Erythroblast (primary cell): ENCODE results near the gene LUC7L2.
"Not testable (repeated sequence)": the region's sequence is repeated elsewhere in the genome, so short reads cannot be mapped to it uniquely, and the experiment has no call there.

Experiments
- DNase-seq, 2 experiments: peaks; one replicate each; lab custom pipeline; 2025; lab: John Stamatoyannopoulos, UW
- GATA1 ChIP-seq: IDR thresholded peaks from 2 replicates; pipeline ENCODE4 v1.6.1; 2011; ENCODE audit warnings: low read depth, mild to moderate bottlenecking, control low read depth, low read length, moderate library complexity
- POLR2A ChIP-seq: IDR thresholded peaks from 2 replicates; pipeline ENCODE4 v1.6.1; 2011; ENCODE audit warnings: mild to moderate bottlenecking, low read length

Gene LUC7L2, protein sequence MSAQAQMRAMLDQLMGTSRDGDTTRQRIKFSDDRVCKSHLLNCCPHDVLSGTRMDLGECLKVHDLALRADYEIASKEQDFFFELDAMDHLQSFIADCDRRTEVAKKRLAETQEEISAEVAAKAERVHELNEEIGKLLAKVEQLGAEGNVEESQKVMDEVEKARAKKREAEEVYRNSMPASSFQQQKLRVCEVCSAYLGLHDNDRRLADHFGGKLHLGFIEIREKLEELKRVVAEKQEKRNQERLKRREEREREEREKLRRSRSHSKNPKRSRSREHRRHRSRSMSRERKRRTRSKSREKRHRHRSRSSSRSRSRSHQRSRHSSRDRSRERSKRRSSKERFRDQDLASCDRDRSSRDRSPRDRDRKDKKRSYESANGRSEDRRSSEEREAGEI

DNA sequence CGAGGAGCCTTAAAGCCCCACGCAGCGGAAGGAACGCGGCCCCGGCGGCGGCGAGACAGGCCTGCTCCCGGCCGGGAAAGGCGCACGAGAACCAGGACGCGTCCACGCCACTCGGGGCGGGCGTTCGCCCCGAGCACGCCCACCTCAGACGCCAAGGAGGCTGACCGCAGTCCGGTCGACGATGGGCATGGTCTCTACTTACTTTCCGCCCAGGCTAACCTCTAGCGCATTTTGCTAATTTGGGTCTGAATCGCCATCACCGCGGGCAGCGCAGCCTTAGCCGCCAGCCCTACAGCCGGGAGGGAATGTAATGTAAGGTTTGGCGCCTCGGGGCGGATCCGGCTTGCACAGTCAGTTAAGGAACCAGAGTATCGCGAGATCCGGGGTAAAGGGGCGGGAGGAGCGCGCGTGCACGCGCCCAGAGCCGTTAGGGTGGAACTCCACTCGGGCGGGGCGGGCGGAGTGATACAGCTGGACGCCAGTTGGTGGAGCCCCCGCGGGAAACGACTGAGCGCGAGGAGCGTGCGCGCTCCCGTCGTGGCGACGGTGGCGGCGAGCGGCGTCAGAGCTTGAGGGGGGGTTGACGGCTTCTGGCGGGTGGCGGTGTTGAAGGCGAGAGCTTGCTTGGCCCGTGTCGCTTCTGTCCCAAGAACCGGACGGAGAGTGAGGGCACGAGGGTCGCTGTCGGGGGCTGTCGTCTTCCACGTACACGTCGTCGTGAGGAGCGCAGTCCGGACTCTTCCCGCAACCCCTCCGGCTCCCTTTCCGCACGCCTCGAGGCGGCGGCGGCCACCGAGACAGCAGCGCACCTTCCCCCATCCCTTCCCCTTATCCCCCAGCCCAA, at the start of gene LUC7L2:
Gene LUC7L2 (plus strand): TSS at position 529 of the 844 bp plus-strand sequence. CDS start 368 bp downstream, outside the sequence.
- DNase-seq, result peak; percentile 99
- TF ChIP-seq GATA1, result no peak
- TF ChIP-seq POLR2A, result peak; percentile 99

DNA sequence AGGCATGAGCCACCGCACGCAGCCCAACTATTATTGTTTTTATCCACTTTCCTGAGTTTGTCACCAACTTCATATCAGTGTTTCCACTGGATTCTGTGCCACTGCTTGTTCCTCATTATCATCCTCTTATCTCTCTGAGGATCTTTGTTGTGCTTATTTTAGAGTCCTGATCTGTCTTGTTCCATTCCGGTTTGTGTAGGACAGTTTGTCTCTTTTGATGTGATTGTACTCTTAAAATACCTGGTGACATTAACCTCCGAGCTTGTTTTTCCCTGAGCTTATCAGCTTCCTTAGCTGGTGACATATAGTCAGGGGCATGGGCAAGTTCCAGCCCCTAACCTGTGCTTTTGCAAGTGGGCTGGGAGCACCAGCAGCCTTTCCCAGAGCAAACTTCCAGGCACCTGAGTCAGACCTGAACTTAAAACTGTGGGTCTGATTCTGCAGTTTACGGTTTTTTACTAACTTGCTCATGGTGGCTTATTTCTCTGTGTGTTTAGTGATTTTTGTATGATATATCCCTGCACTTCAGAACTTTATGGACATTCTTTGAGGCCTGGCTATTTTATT, 41.7 kb upstream of the LUC7L2 start:
- TF ChIP-seq POLR2A (no peak), GATA1 (no peak)
- DNase-seq, result no peak

DNA sequence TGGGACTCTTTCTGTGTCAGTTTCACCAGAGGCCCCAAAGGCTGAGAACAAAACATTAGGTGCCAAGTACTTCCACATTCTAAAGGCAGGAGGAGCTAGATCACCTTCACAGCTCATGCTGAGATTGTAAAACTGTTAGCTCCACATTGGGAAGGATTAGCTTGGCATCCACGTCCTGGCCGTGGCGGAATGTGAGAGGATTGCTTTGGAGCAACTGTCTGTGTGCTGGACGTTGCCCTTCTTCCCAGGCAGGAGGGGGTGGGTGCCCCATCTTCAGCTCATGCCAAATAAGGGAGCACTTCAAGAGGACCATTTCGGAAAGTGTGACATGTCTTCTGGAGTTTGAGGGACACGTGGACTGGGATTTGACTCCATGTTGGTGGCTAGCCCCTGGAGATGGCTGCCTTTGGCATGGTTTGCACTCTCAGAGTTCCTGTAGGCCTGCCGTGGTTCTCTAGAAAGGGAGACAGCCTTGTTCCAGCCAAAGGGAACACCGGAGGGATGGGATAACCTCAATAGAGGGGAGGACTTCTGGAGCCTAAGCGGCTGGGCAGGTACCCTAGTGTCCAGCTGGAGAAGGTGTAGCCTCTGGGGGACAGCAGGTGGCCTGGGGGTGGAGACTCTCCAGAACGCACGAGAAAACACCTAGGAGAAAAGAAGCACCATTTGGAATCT, 38.5 kb upstream of the LUC7L2 start:
- TF ChIP-seq GATA1 (no peak), POLR2A (no peak)
- DNase-seq, result peak; percentile 18 to 25

DNA sequence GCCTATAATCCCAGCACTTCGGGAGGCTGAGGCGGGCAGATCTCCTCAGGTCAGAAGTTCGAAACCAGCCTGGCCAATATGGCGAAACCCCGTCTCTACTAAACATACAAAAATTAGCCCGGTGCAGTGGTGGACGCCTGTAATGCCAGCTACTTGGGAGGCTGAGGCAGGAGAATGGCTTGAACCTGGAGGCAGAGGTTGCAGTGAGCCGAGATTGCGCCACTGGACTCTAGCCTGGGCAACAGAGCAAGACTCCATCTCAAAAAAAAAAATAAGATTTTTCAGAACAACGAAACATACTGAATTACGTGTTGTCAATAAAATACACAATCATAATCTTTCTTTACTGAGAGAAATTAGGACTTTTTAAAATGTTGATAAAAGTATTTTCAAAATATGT, 35.0 kb upstream of the LUC7L2 start:
- DNase-seq, result not testable (repeated sequence)

DNA sequence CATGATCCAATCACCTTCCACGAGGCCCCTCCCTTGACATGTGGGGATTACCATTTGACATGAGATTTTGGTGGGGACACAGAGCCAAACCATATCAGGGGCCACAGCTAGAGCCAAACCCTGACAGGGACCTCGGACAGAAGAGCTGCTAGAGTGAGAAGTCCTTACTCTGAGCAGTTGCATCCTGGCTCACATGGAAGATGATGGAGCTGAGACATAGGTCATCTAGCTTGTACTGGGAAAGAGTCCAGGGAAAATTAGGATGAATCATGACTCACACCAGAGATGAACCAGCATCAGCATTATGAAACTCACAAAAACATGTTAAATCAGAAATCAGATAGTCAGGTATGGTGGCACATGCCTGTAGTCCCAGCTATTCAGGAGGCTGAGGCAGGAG, 31.3 kb upstream of the LUC7L2 start:
- no peak for TF ChIP-seq POLR2A
- DNase-seq, result no peak

DNA sequence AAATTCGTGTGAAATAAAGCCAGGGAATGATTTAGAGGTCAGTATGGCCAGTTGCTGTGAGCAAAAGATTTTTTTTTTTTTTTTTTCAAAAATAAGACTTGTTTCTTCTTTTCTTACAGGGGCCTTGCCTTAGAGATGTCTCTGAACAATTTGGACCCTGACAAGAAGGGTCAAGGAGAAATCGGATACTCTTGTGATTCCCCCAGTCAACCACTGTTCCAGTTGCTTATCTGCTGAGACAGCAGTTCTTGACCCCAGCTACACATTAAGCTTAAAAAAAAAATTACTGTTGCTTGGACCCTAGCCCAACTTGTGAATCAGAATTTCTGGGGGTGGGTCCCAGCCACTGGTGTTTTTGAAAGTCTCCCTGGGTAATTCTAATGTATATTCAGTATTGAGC, 30.6 kb upstream of the LUC7L2 start:
- DNase-seq, result no peak
- TF ChIP-seq GATA1 (no peak), POLR2A (no peak)

DNA sequence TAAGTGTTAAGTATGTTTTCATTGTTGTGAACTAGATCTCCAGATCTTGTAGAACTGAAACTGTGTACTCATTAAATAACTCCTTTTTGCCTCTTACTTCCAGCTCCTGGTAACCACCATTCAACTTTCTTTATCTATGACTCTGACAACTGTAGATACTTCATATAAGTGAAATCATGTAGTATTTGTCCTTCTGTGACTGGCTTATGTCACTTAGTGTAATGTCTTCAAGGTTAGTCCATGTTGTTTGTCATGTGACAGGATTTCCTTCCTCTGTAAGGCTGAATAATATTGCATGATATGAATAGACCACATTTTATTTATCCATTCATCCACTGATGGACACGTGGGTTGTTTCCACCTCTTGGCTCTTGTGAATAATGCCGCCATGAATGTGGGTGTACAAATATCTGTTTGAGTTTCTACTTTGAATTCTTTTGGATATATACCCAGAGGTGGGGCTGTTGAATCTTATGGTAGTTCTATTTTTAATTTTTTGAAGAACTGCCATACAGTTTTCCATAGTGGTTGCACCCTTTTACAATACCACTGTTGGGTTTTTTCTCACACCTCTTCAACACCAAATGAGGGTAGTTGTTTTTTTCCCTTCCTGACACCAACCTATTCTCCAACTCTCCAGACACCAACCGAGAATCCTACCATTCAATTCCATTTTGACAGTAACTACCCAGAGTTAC, 29.2 kb upstream of the LUC7L2 start:
- DNase-seq, result no peak

DNA sequence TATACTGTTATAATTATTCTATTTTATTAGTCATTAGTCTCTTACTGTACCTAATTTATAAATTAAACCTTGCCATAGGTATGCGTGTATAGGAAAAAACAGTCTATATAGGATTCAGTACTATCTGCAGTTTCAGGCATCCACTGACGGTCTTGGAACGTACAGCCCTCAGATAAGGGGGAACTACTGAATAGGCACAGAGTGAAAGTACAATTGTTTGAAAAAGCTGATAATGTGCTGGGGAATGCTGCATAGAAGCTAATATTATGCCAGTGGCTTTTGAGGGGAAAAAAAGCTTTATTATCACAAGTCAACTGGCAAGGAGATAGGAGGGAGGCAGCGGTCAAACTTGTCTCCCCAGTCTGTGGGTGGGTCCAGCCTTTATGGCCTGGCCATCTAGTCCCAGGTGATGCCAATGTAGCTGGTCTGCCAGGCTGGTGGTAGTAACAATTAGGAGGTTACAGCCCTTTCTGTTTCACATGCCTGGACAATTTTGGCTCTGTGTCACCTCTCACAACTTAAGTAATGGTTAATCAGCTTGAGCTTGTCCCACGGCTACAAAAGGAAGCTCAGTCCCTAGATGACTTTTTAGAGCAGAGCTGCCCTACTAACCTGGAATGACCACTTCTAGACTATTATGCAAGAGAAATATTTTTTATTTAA, 26.9 kb upstream of the LUC7L2 start:
- TF ChIP-seq GATA1, result no peak
- TF ChIP-seq POLR2A, result no peak
- peak in 1 of 2 experiments; percentile 41 for DNase-seq

More for the DNA sequence above, 29.2 kb upstream of the LUC7L2 start:
- TF ChIP-seq POLR2A, result no peak

DNA sequence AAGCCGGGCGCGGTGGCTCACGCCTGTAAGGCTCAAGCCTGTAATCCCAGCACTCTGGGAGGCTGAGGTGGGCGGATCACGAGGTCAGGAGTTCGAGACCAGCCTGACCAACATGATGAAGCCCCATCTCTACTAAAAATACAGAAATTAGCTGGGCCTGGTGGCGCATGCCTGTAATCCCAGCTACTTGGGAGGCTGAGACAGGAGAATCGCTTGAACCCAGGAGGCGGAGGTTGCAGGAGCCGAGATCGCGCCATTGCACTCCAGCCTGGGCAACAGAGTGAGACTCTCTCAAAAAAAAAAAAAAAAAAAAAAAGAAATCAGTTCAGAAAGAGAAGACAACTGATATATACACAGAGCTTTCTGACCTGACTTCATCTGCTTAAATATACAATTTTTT, 26.3 kb upstream of the LUC7L2 start:
- DNase-seq, result not testable (repeated sequence)

DNA sequence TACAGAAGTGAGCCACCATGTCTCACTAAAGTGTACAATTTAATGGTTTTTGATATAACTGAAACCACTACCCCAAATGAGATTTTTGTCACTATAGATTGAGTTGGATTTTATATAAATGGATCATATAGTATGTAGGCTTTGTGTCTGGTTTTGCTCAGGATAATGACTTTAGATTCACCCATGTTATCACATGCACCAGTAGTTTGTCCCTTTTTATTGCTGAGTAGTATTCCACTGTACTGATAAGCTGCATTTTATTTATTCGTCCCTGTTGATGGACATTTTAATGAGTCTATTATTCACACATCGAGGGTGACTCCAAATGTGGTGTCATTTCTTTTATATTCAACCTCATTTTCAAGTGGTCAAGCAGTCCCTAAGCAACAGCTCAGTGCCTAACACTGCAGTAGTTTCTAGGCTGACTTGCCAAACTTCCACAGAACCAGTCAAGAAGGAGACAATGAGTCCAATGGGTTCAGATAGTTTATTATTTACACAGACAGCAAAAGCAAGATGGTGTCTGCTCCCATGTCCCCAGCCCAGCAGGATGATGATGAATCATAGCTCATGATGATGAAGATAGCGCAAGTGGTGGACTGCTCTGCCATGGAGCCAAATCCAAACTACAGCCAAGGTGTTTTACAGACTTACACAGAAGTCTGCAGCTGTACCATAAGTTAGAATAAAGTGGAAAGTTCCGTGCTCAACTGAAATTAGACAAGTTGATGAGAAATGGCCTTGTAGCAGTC, 25.1 kb upstream of the LUC7L2 start:
- no peak for TF ChIP-seq POLR2A
- TF ChIP-seq GATA1, result no peak
- no peak for DNase-seq

DNA sequence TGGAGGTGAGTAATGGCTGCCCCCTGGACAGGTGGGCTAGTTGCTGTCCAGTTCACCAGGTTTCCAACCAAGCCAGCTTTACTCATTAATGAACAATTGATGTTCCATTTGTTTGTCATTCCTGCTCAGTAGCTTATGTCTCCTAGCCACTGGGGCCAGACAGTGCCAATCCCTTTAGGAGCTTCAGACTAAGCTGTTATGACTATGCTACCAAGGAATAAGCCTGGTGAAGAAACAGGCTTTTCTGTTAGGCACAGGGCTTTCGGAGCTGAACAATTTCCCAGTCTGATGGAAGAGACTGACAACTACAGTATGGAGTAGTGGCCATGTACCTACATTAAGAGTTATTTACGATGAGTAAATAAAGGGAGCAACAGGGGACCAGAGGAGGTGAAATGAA, 20.7 kb upstream of the LUC7L2 start:
- TF ChIP-seq POLR2A, result no peak
- no peak for TF ChIP-seq GATA1
- no peak for DNase-seq

DNA sequence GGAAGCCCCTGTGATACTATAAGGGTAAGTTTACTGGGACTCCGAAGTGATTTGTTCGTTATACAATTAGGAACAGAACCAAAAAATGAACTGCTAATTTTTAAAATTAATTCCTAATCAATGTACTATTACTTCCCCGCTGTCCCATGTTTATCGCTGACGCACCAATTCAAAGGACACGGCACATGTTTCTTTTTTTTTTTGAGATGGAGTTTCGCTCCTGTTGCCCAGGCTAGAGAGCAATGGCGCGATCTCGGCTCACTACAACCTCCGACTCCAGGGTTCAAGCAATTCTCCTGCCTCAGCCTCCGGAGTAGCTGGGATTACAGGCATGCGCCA, 20.0 kb upstream of the LUC7L2 start:
- TF ChIP-seq GATA1 (no peak), POLR2A (no peak)
- no peak for DNase-seq
